DMS 273 (cell line): Measurements from ENCODE around the gene SLC39A6.
"Not testable (repeated sequence)": the region's sequence is repeated elsewhere in the genome, so short reads cannot be mapped to it uniquely, and the experiment has no call there.

Experiments
- DNase-seq: peaks from one replicate; lab custom pipeline; 2025; ENCODE audit not compliant: unreplicated experiment; lab: John Stamatoyannopoulos, UW

The SLC39A6 gene

DNA sequence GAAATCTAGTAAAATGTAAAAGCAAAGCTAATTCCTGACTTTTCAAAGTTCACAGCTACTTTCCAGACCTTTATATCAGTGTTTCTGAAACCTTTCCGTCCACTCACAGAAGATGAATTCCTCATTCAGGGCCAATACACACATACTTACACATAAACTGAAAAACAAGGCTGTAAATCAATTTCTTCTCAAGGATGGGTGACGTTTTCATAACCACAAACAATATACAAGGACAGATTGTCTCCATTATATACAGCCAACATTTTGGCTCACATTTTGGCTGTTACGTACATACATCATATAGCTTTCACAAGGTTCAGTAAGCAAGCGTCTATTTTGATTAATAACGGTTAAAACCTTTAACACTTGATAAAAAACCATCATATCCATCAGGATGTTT lies 63.1 kb downstream of the SLC39A6 start:
- DNase-seq = peak; percentile 26

DNA sequence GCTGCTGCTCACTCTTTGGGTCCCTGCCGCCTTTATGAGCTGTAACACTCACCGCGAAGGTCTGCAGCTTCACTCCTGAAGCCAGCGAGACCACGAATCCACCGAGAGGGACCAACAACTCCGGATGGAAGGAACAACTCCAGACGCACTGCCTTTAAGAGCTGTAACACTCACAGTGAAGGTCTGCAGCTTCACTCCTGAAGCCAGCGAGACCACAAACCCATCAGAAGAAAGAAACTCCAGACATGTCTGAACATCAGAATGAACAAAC lies 64.4 kb downstream of the SLC39A6 start:
- not testable (repeated sequence) for DNase-seq

DNA sequence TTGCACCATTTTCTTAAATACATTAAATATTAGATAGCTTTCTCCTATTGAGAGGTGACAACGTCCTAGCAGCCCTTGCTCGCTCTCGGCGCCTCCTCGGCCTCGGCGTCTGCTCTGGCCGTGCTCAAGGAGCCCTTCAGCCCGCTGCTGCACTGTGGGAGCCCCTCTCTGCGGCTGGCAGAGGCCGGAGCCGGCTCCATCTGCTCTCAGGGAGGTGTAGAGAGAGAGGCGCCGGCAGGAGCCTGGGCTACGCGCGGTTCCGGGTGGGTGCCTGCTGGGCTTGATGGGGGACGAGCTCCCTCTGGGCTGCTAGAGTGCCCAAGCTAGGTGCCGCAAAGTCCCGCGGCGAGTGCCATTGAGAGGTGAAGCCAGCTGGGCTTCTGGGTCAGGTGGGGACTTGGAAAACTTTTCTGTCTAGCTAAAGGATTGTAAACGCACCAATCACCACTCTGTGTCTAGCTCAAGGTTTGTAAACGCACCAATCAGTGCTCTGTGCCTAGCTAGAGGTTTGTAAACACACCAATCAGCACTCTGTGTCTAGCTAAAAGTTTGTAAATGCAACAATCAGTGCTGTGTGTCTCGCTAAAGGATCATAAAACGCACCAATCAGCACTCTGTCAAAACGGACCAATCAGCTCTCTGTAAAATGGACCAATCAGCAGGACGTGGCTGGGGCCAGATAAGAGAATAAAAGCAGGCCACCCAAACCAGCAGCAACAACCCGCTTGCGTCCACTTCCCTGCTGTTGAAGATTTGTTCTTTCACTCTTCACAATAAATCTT lies 64.9 kb downstream of the SLC39A6 start:
- DNase-seq = no peak

DNA sequence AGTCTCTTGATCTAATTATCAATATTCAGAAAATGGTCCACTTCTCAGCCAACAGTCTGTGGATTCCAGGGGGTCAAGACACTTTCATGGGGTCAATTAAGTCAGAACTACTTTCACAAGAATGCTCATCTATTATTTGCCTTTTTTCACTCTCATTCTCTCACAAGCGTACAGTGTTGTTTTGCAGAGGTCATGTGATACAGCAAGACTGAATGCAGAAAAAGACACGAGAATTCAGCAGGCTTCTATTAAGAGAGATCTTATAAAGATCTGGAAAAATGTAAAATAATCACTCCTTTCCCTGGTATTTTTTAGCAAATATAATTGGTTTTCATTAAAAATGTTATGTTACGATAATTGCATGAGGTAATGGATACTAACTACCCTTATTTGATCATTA lies 70.5 kb downstream of the SLC39A6 start:
- no peak for DNase-seq
